ENCODE measurements around the gene IFT27. TPM values are rescaled to one million over a fixed set of nuclear protein-coding genes. Genes with fewer than 3 reads are reported as not detected.

Gene IFT27
- total RNA-seq, 2 donors from 2014 or later = 15.0 to 16.0 TPM

GRCh38 chr22:36796552-36797175, 20.7 kb upstream of the IFT27 start:
- no peak for DNase-seq (ENCODE audit: low spot score)
- no peak overlapping the region for H3K4me3 ChIP-seq
- H3K4me1 ChIP-seq (ENCODE audit: control insufficient read depth in 1 of 2, low read depth in 2 of 2) = no peaks in the 10 kb centered on the region
- no peaks in the 10 kb centered on the region for H3K36me3 ChIP-seq
- TF ChIP-seq, protein P1, sequence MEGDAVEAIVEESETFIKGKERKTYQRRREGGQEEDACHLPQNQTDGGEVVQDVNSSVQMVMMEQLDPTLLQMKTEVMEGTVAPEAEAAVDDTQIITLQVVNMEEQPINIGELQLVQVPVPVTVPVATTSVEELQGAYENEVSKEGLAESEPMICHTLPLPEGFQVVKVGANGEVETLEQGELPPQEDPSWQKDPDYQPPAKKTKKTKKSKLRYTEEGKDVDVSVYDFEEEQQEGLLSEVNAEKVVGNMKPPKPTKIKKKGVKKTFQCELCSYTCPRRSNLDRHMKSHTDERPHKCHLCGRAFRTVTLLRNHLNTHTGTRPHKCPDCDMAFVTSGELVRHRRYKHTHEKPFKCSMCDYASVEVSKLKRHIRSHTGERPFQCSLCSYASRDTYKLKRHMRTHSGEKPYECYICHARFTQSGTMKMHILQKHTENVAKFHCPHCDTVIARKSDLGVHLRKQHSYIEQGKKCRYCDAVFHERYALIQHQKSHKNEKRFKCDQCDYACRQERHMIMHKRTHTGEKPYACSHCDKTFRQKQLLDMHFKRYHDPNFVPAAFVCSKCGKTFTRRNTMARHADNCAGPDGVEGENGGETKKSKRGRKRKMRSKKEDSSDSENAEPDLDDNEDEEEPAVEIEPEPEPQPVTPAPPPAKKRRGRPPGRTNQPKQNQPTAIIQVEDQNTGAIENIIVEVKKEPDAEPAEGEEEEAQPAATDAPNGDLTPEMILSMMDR (IDR thresholded peaks at IDR 0.05) = no peak
- H3K27ac ChIP-seq = no peak overlapping the region
- no peak for ATAC-seq (ENCODE audit: insufficient number of reproducible peaks, low FRiP score, low read depth)
- H3K9me3 ChIP-seq = no peaks in the 10 kb centered on the region
- no peaks in the 10 kb centered on the region for H3K27me3 ChIP-seq (replicated peaks; ENCODE audit: insufficient read depth)

DNA sequence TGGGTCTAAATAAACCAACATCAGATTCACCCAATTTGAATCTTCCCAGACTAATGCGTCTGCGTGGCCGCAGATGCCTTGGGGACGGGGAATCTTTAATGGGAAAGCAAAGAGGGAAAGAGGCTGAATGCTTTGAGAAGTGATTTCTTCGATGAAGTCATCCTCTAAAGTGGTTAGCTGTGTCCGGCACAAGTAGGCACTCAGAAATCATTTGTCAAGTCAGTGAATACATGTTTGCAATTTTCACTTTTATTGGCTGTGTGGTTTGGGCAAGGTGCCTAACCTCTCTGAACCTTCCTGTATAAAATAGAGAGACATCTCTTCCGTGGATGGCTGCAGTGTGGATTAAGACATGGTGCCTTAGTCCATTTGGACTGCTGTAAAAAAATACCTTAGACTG, 19.7 kb upstream of the IFT27 start:
- H3K4me3 ChIP-seq = no peak overlapping the region
- DNase-seq (ENCODE audit: low spot score) (no peak), ATAC-seq (ENCODE audit: insufficient number of reproducible peaks, low FRiP score, low read depth) (no peak)
- no peak overlapping the region for H3K27ac ChIP-seq
- no peaks in the 10 kb centered on the region for H3K9me3 ChIP-seq
- H3K36me3 ChIP-seq = no peaks in the 10 kb centered on the region
- no peaks in the 10 kb centered on the region for H3K4me1 ChIP-seq (ENCODE audit: control insufficient read depth in 1 of 2, low read depth in 2 of 2)
- no peaks in the 10 kb centered on the region for H3K27me3 ChIP-seq (replicated peaks; ENCODE audit: insufficient read depth)
- TF ChIP-seq, protein P1 (IDR thresholded peaks at IDR 0.05) = no peak

GRCh38 chr22:36790648-36791047, 14.7 kb upstream of the IFT27 start:
- Histone ChIP-seq H3K27ac (no peak overlapping the region), H3K27me3 (replicated peaks; ENCODE audit: insufficient read depth) (no peaks in the 10 kb centered on the region), H3K9me3 (no peaks in the 10 kb centered on the region), H3K36me3 (no peaks in the 10 kb centered on the region), H3K4me1 (ENCODE audit: control insufficient read depth in 1 of 2, low read depth in 2 of 2) (no peaks in the 10 kb centered on the region), H3K4me3 (no peak overlapping the region)
- ATAC-seq (ENCODE audit: insufficient number of reproducible peaks, low FRiP score, low read depth) (no peak), DNase-seq (ENCODE audit: low spot score) (no peak)
- TF ChIP-seq, protein P1 (IDR thresholded peaks at IDR 0.05) = no peak

DNA sequence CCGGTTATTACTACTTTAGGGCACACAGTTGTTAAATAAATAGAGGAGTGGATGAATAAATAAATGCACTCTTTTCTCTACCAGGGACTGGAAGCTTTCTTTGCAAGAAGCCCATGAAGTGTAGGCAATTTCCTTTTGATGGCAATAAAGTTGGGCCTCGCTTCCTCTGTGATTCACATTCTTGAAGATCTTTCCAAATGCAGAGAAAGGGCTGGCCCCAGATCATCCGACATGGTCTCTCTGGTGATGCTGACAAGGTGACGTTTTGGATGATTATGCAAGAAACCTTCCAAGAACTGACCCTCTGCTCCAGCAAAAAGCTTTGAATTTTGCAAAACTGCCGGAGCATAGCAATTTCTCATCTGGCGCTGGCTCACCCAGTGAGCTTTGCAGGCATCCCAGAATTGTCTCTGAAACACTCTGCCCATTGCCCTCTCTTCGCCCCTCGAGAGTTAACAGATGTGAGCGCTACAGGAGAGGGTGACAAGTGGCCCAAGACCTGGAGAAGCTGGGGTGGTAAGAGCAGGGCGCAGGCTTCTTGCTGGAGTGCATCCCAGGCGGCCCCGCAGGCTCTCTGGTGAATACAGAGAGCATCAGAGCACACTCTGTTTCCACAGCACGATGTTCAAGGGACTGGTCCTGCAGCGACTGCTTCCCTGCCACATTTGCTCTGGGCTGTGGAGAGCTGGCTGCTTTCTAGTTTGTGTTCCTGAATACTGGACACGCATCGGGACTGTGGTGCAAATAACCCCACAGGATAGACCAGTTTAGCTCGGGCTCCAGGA, 11.5 kb upstream of the IFT27 start:
- no peaks in the 10 kb centered on the region for H3K36me3 ChIP-seq
- H3K27me3 ChIP-seq (replicated peaks; ENCODE audit: insufficient read depth) = no peaks in the 10 kb centered on the region
- no peak overlapping the region for H3K4me3 ChIP-seq
- DNase-seq (ENCODE audit: low spot score) = no peak
- H3K27ac ChIP-seq = no peak overlapping the region
- H3K4me1 ChIP-seq (ENCODE audit: control insufficient read depth in 1 of 2, low read depth in 2 of 2) = no peaks in the 10 kb centered on the region
- TF ChIP-seq, protein P1 (IDR thresholded peaks at IDR 0.05) = no peak
- no peak for ATAC-seq (ENCODE audit: insufficient number of reproducible peaks, low FRiP score, low read depth)
- no peaks in the 10 kb centered on the region for H3K9me3 ChIP-seq

DNA sequence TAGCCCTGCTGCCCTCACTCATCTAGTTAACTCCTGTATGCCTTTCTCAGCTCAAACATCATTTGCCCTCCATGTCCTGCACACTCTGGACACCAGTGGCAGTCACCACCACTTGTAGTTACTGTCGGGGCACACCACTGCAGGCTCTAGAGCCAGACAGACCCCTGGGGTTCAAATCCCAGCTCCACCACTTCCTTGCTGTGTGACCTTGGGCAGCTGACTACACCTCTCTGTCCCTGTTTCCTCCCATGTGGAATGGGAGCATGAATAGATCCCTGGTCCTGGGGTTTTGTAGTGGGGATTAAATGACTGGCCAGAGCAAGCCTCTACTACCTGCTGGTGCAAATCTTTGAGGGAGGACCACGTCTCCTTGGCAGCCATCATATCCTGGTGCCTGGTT, 7.8 kb upstream of the IFT27 start:
- peaks cover 0 to 9% of the 10 kb centered on the region in 2 donors for H3K4me1 ChIP-seq (ENCODE audit: control insufficient read depth in 1 of 2, low read depth in 2 of 2)
- no peak overlapping the region for H3K4me3 ChIP-seq
- H3K27me3 ChIP-seq (replicated peaks; ENCODE audit: insufficient read depth) = no peaks in the 10 kb centered on the region
- ATAC-seq (ENCODE audit: insufficient number of reproducible peaks, low FRiP score, low read depth) (no peak), DNase-seq (ENCODE audit: low spot score) (no peak)
- no peak overlapping the region for H3K27ac ChIP-seq
- H3K9me3 ChIP-seq = no peaks in the 10 kb centered on the region
- TF ChIP-seq, protein P1 (IDR thresholded peaks at IDR 0.05) = no peak
- no peaks in the 10 kb centered on the region for H3K36me3 ChIP-seq
